Naive thymus-derived CD4-positive, alpha-beta T cell (primary cell): Measurements from ENCODE around the gene CPEB3. TPM values are rescaled to one million over a fixed set of nuclear protein-coding genes. Genes with fewer than 3 reads are reported as not detected.

Source experiments
- ATAC-seq: fragments of 150-1000 bp; cut with Tn5 transposase; 2 replicates; pipeline ENCODE4 v1.10.0; 2021; ENCODE audit warnings: mild to moderate bottlenecking, moderate library complexity
- CTCF ChIA-PET: fragments of 350-600 bp; sonication (Branson Sonifier 250); formaldehyde crosslinking; loops from one replicate; lab custom pipeline; 2021; ENCODE audit warnings: antibody characterized with exemption; lab: Charles Lee
- POLR2A ChIA-PET: fragments of 350-600 bp; sonication (Branson Sonifier 250); formaldehyde crosslinking; loops from one replicate; lab custom pipeline; 2021; ENCODE audit warnings: antibody characterized with exemption, inconsistent platforms; lab: Charles Lee
- DNase-seq, 9 donors: peaks; one replicate each; pipeline versions ENCODE4 v3.0.0 to v3.0.0-alpha.2; 2020 to 2022; ENCODE audit warnings: mixed read lengths in 1 of 9
- H3K27ac ChIP-seq: one replicate; pipeline ENCODE4 v1.7.0; 2013; ENCODE audit warnings: mild to moderate bottlenecking, low read depth, low read length, moderate library complexity
- H3K27me3 ChIP-seq, 2 donors: one replicate each; pipeline ENCODE4 v1.7.0; 2013; ENCODE audit warnings: low read length in 2 of 2, mild to moderate bottlenecking in 2 of 2, moderate library complexity in 2 of 2; ENCODE audit not compliant: control insufficient read depth in 2 of 2, insufficient read depth in 2 of 2
- H3K36me3 ChIP-seq, 3 experiments: 1 replicate in 2 of 3; 2 replicates in 1 of 3; pipeline ENCODE4 v1.7.0; 2013; ENCODE audit warnings: low read length in 3 of 3, mild to moderate bottlenecking in 3 of 3, moderate library complexity in 1 of 3; ENCODE audit not compliant: insufficient read depth in 3 of 3, control insufficient read depth in 2 of 3
- H3K4me1 ChIP-seq, 2 donors: one replicate each; pipeline ENCODE4 v1.7.0; 2013; ENCODE audit warnings: low read length in 2 of 2, mild to moderate bottlenecking in 2 of 2, moderate library complexity in 1 of 2; ENCODE audit not compliant: control insufficient read depth in 2 of 2, insufficient read depth in 2 of 2
- H3K4me3 ChIP-seq: 2 replicates; pipeline ENCODE4 v1.7.0; 2013; ENCODE audit warnings: mild to moderate bottlenecking, low read length
- H3K9me3 ChIP-seq, 3 experiments: 1 replicate in 2 of 3; 2 replicates in 1 of 3; pipeline ENCODE4 v1.7.0; 2013; ENCODE audit warnings: low read length in 3 of 3; ENCODE audit not compliant: control insufficient read depth in 2 of 3
- H3K27ac Mint-ChIP-seq, 9 donors: one replicate each; pipeline ENCODE4 v1.8.0; 2020 to 2022; ENCODE audit warnings: mixed read lengths in 9 of 9, mild to moderate bottlenecking in 8 of 9, moderate library complexity in 5 of 9, inconsistent platforms in 2 of 9
- H3K27me3 Mint-ChIP-seq, 5 donors: one replicate each; pipeline ENCODE4 v1.8.0; 2021 to 2022; ENCODE audit warnings: mixed read lengths in 5 of 5, mild to moderate bottlenecking in 1 of 5
- H3K36me3 Mint-ChIP-seq, 5 donors: one replicate each; pipeline ENCODE4 v1.8.0; 2020 to 2022; ENCODE audit warnings: mixed read lengths in 5 of 5, mild to moderate bottlenecking in 3 of 5, inconsistent platforms in 1 of 5
- H3K4me1 Mint-ChIP-seq, 7 donors: one replicate each; pipeline ENCODE4 v1.8.0; 2020 to 2022; ENCODE audit warnings: mixed read lengths in 7 of 7, mild to moderate bottlenecking in 3 of 7, inconsistent platforms in 1 of 7
- H3K4me3 Mint-ChIP-seq, 10 donors: one replicate each; pipeline ENCODE4 v1.8.0; 2020 to 2022; ENCODE audit warnings: mild to moderate bottlenecking in 10 of 10, mixed read lengths in 10 of 10, moderate library complexity in 6 of 10, inconsistent platforms in 2 of 10
- H3K9me3 Mint-ChIP-seq, 11 donors: one replicate each; pipeline ENCODE4 v1.8.0; 2020 to 2022; ENCODE audit warnings: mixed read lengths in 11 of 11, mild to moderate bottlenecking in 4 of 11, inconsistent platforms in 1 of 11, moderate library complexity in 1 of 11
- intact Hi-C, 2 donors: fragments of 100-400 bp; cut with micrococcal nuclease; formaldehyde crosslinking; loops; one replicate each; pipeline ENCODE4 v1.15.1; 2023
- polyA plus RNA-seq, 2 donors: library from polyadenylated mRNA; unstranded; fragments of 300-500 nt; fragmentation: Illumina TruSeq; gene quantifications; one replicate each; pipeline ENCODE4 v1.2.3, GENCODE V29; 2021
- total RNA-seq, 6 experiments: library from RNA in 5 of 6; stranded (reverse) in 5 of 6; gene quantifications; 1 replicate in 5 of 6; 2 replicates in 1 of 6; pipeline ENCODE4 v1.2.3 and lab custom pipeline; 2021 to 2026

Gene CPEB3
- total and polyA plus RNA-seq, 7 experiments from 2014 or later, result 0.74 to 3.3 (median 2.1) TPM

- peaks cover 0 to 11% of the 10 kb centered on the region in 2 donors for H3K4me1 ChIP-seq
- DNase-seq (peak in 8 of 9 donors; percentile 19 to 43 (median 28)), ATAC-seq (peak; percentile 58)
- H3K27ac ChIP-seq, result peak overlapping the region; percentile 58
- Mint-ChIP-seq H3K4me3 (peak overlapping the region; percentile 88 to 99 (median 92)), H3K36me3 (peaks cover 0 to 19% (median 0%) of the 10 kb centered on the region in 5 donors), H3K4me1 (peaks cover 14 to 57% (median 31%) of the 10 kb centered on the region in 7 donors), H3K27me3 (peaks cover 0 to 37% (median 0%) of the 10 kb centered on the region in 5 donors), H3K9me3 (no peaks in the 10 kb centered on the region), H3K27ac (peak overlapping the region; percentile 31 to 94 (median 71))
- H3K9me3 ChIP-seq, result no peaks in the 10 kb centered on the region
- CTCF ChIA-PET, result no interaction called here
- intact Hi-C loops, result loop anchor here (1.0 to 10.0 kb wide), 5 partner anchors 28 to 1254 kb away; partner anchors contain the start of genes BTAF1 (in 1 of the 2), CEP55 (in 1 of the 2), CPEB3 (in 1 of the 2) and MARCHF5 (in 1 of the 2)
- H3K4me3 ChIP-seq, result peak overlapping the region; percentile 78
- no peaks in the 10 kb centered on the region for H3K27me3 ChIP-seq
- POLR2A ChIA-PET, result interaction anchor here (1.5 kb wide), 2 partner anchors 49 to 51 kb away, joined by 3 to 6 read pairs; partner anchors contain the start of genes CPEB3 and MARCHF5
- H3K36me3 ChIP-seq, result peaks cover 0 to 6% (median 0%) of the 10 kb centered on the region in 3 experiments
Measured at GRCh38 chr10:92240289-92241157, 50.4 kb downstream of the CPEB3 start.

GRCh38 chr10:92239600-92240288, 51.1 kb downstream of the CPEB3 start:
- Mint-ChIP-seq H3K4me1 (peaks cover 14 to 57% (median 31%) of the 10 kb centered on the region in 7 donors), H3K4me3 (peak overlapping the region; percentile 88 to 99 (median 92)), H3K9me3 (no peaks in the 10 kb centered on the region), H3K36me3 (peaks cover 0 to 19% (median 0%) of the 10 kb centered on the region in 5 donors), H3K27ac (peak overlapping the region; percentile 31 to 94 (median 71)), H3K27me3 (peaks cover 0 to 37% (median 0%) of the 10 kb centered on the region in 5 donors)
- Histone ChIP-seq H3K4me1 (peaks cover 0 to 11% of the 10 kb centered on the region in 2 donors), H3K27ac (peak overlapping the region; percentile 58), H3K36me3 (peaks cover 0 to 6% (median 0%) of the 10 kb centered on the region in 3 experiments), H3K4me3 (peak overlapping the region; percentile 78), H3K27me3 (no peaks in the 10 kb centered on the region), H3K9me3 (no peaks in the 10 kb centered on the region)
- ChIA-PET POLR2A (interaction anchor here (1.5 kb wide), 1 partner anchor 50 kb away, joined by 3 read pairs; no protein-coding TSS in a partner anchor), CTCF (no interaction called here)
- intact Hi-C loops, result loop anchor here (1.0 to 10.0 kb wide), 5 partner anchors 27 to 1255 kb away; partner anchors contain the start of genes BTAF1 (in 1 of the 2), CEP55 (in 1 of the 2), CPEB3 (in 1 of the 2) and MARCHF5 (in 1 of the 2)
- peak; percentile 27 to 52 (median 42) for DNase-seq
- ATAC-seq, result peak; percentile 73

- Mint-ChIP-seq H3K27ac (peak overlapping the region in 3 of 9 donors; percentile 32 to 76 (median 54)), H3K4me1 (peaks cover 14 to 57% (median 31%) of the 10 kb centered on the region in 7 donors), H3K36me3 (peaks cover 0 to 19% (median 0%) of the 10 kb centered on the region in 5 donors), H3K27me3 (peaks cover 0 to 37% (median 0%) of the 10 kb centered on the region in 5 donors), H3K4me3 (peak overlapping the region; percentile 70 to 99 (median 87)), H3K9me3 (no peaks in the 10 kb centered on the region)
- Histone ChIP-seq H3K27me3 (no peaks in the 10 kb centered on the region), H3K4me3 (peak overlapping the region; percentile 78), H3K9me3 (no peaks in the 10 kb centered on the region), H3K36me3 (peaks cover 0 to 6% (median 0%) of the 10 kb centered on the region in 3 experiments), H3K27ac (no peak overlapping the region), H3K4me1 (peaks cover 0 to 11% of the 10 kb centered on the region in 2 donors)
- intact Hi-C loops, result no loop called here
- ATAC-seq (no peak), DNase-seq (peak in 1 of 9 donors; percentile 3)
- CTCF ChIA-PET, result no interaction called here
- POLR2A ChIA-PET, result interaction anchor here (1.5 kb wide), 1 partner anchor 51 kb away, joined by 3 read pairs; no protein-coding TSS in a partner anchor
Measured at GRCh38 chr10:92239151-92239599, 51.7 kb downstream of the CPEB3 start.

- Histone ChIP-seq H3K9me3 (no peaks in the 10 kb centered on the region), H3K27ac (no peak overlapping the region), H3K27me3 (no peaks in the 10 kb centered on the region), H3K4me1 (peaks cover 0 to 11% of the 10 kb centered on the region in 2 donors), H3K4me3 (no peak overlapping the region), H3K36me3 (peaks cover 0 to 6% (median 0%) of the 10 kb centered on the region in 3 experiments)
- intact Hi-C loops, result no loop called here
- H3K4me3 Mint-ChIP-seq, result peak overlapping the region; percentile 70 to 99 (median 87)
- H3K27ac Mint-ChIP-seq, result peak overlapping the region in 3 of 9 donors; percentile 32 to 76 (median 54)
- H3K4me1 Mint-ChIP-seq, result peaks cover 14 to 56% (median 31%) of the 10 kb centered on the region in 7 donors
- ATAC-seq (no peak), DNase-seq (no peak)
- peaks cover 0 to 37% (median 0%) of the 10 kb centered on the region in 5 donors for H3K27me3 Mint-ChIP-seq
- H3K36me3 Mint-ChIP-seq, result peaks cover 0 to 19% (median 0%) of the 10 kb centered on the region in 5 donors
- H3K9me3 Mint-ChIP-seq, result no peaks in the 10 kb centered on the region
- CTCF ChIA-PET, result no interaction called here
- POLR2A ChIA-PET, result interaction anchor here (0.6 to 1.5 kb wide), 2 partner anchors 19 to 51 kb away, joined by 3 read pairs; no protein-coding TSS in a partner anchor
Measured at GRCh38 chr10:92238586-92239098, 52.2 kb downstream of the CPEB3 start.

GRCh38 chr10:92238054-92238585, 52.8 kb downstream of the CPEB3 start:
- POLR2A ChIA-PET, result interaction anchor here (0.6 kb wide), 1 partner anchor 18 kb away, joined by 3 read pairs; no protein-coding TSS in a partner anchor
- Mint-ChIP-seq H3K4me1 (peaks cover 14 to 51% (median 25%) of the 10 kb centered on the region in 7 donors), H3K27ac (peak overlapping the region in 2 of 9 donors; percentile 4 to 54)

More at GRCh38 chr10:92238054-92238585, 52.8 kb downstream of the CPEB3 start:
- Histone ChIP-seq H3K4me3 (no peak overlapping the region), H3K27me3 (no peaks in the 10 kb centered on the region), H3K9me3 (no peaks in the 10 kb centered on the region), H3K4me1 (peaks cover 0 to 11% of the 10 kb centered on the region in 2 donors), H3K36me3 (peaks cover 0 to 6% (median 0%) of the 10 kb centered on the region in 3 experiments), H3K27ac (no peak overlapping the region)
- intact Hi-C loops, result no loop called here
- no peaks in the 10 kb centered on the region for H3K9me3 Mint-ChIP-seq
- no peak for DNase-seq
- CTCF ChIA-PET, result no interaction called here
- H3K27me3 Mint-ChIP-seq, result peaks cover 0 to 36% (median 0%) of the 10 kb centered on the region in 5 donors
- ATAC-seq, result no peak
- H3K36me3 Mint-ChIP-seq, result peaks cover 0 to 19% (median 0%) of the 10 kb centered on the region in 5 donors
- H3K4me3 Mint-ChIP-seq, result peak overlapping the region in 6 of 10 donors; percentile 1 to 99 (median 59)
